CD14-positive monocyte (primary cell): ENCODE measurements around the gene LRRC25. TPM values are rescaled to one million over a fixed set of nuclear protein-coding genes. Genes with fewer than 3 reads are reported as not detected.

Experiments used
- DNase-seq, 3 donors: peaks; one replicate each; pipeline ENCODE4 v3.0.0-alpha.2; 2011 to 2022
- H2AFZ ChIP-seq: 2 replicates; pipeline ENCODE4 v1.6.0; 2012; ENCODE audit warnings: mild to moderate bottlenecking, low read depth, low read length, inconsistent platforms; ENCODE audit not compliant: insufficient read depth, poor library complexity, severe bottlenecking
- H3K27ac ChIP-seq, 2 donors: 1 replicate in 1 of 2; 2 replicates in 1 of 2; pipeline ENCODE4 v1.5.1; 2012 to 2013; ENCODE audit warnings: low read length in 2 of 2, control low read depth in 1 of 2, inconsistent platforms in 1 of 2, low read depth in 1 of 2, mild to moderate bottlenecking in 1 of 2
- H3K27me3 ChIP-seq, 2 donors: one replicate each; pipeline versions ENCODE4 v1.6.0 to v1.6.1; 2011 to 2013; ENCODE audit warnings: low read length in 2 of 2; ENCODE audit not compliant: control insufficient read depth in 2 of 2, insufficient read depth in 2 of 2
- H3K36me3 ChIP-seq, 2 donors: replicated peaks in 1 of 2; 1 replicate in 1 of 2; 2 replicates in 1 of 2; pipeline versions ENCODE4 v1.5.1 to v1.6.1; 2012 to 2013; ENCODE audit warnings: low read length in 2 of 2, control low read depth in 1 of 2, inconsistent platforms in 1 of 2, mild to moderate bottlenecking in 1 of 2; ENCODE audit not compliant: insufficient read depth in 2 of 2, control insufficient read depth in 1 of 2
- H3K4me1 ChIP-seq, 2 donors: 1 replicate in 1 of 2; 2 replicates in 1 of 2; pipeline versions ENCODE4 v1.5.1 to v1.6.1; 2012 to 2013; ENCODE audit warnings: low read length in 2 of 2, control low read depth in 1 of 2, inconsistent platforms in 1 of 2, mild to moderate bottlenecking in 1 of 2, moderate library complexity in 1 of 2; ENCODE audit not compliant: insufficient read depth in 2 of 2, control insufficient read depth in 1 of 2
- H3K4me2 ChIP-seq: replicated peaks from 2 replicates; pipeline ENCODE3; 2012; ENCODE audit warnings: low read length, moderate library complexity, mild to moderate bottlenecking; ENCODE audit not compliant: poor library complexity, severe bottlenecking; ENCODE audit errors: extremely low read depth
- H3K4me3 ChIP-seq, 3 experiments: fragments of 200-600 bp in 1 of 3; sonication (generic) in 1 of 3; replicated peaks in 1 of 3; 1 replicate in 2 of 3; 2 replicates in 1 of 3; pipeline ENCODE4 v1.5.1; 2011 to 2013; ENCODE audit warnings: low read length in 3 of 3, mild to moderate bottlenecking in 3 of 3, control low read depth in 2 of 3, low read depth in 2 of 3, inconsistent platforms in 1 of 3, moderate library complexity in 1 of 3
- H3K79me2 ChIP-seq: 2 replicates; pipeline ENCODE4 v1.6.0; 2012; ENCODE audit warnings: mild to moderate bottlenecking, control low read depth, inconsistent platforms, low read length, moderate library complexity; ENCODE audit not compliant: insufficient read depth
- H3K9ac ChIP-seq: 2 replicates; pipeline ENCODE4 v1.6.0; 2017; ENCODE audit warnings: low read length, mild to moderate bottlenecking; ENCODE audit not compliant: insufficient read depth, poor library complexity, severe bottlenecking
- H3K9me3 ChIP-seq, 2 donors: replicated peaks in 1 of 2; 1 replicate in 1 of 2; 2 replicates in 1 of 2; pipeline versions ENCODE4 v1.5.1 to v1.6.1; 2012 to 2013; ENCODE audit warnings: low read length in 2 of 2, control low read depth in 1 of 2; ENCODE audit not compliant: control insufficient read depth in 1 of 2, insufficient read depth in 1 of 2
- H4K20me1 ChIP-seq: 2 replicates; pipeline ENCODE4 v1.6.0; 2012; ENCODE audit warnings: mild to moderate bottlenecking, low read length, control low read depth, moderate library complexity; ENCODE audit not compliant: insufficient read depth
- H3K27ac Mint-ChIP-seq, 7 donors: one replicate each; pipeline ENCODE4 v1.8.0; 2020; ENCODE audit warnings: mild to moderate bottlenecking in 7 of 7, mixed read lengths in 7 of 7, moderate library complexity in 6 of 7, inconsistent platforms in 2 of 7
- H3K27me3 Mint-ChIP-seq, 3 donors: one replicate each; pipeline ENCODE4 v1.8.0; 2021 to 2022; ENCODE audit warnings: low read depth in 3 of 3, mild to moderate bottlenecking in 3 of 3, mixed read lengths in 3 of 3, moderate library complexity in 3 of 3, inconsistent platforms in 1 of 3
- H3K36me3 Mint-ChIP-seq, 2 donors: one replicate each; pipeline ENCODE4 v1.8.0; 2020; ENCODE audit warnings: mixed read lengths in 2 of 2, inconsistent platforms in 1 of 2, mild to moderate bottlenecking in 1 of 2
- H3K4me1 Mint-ChIP-seq: one replicate; pipeline ENCODE4 v1.8.0; 2020; ENCODE audit warnings: mild to moderate bottlenecking, mixed read lengths
- H3K4me3 Mint-ChIP-seq, 2 donors: one replicate each; pipeline ENCODE4 v1.8.0; 2020; ENCODE audit warnings: mild to moderate bottlenecking in 2 of 2, mixed read lengths in 2 of 2, moderate library complexity in 1 of 2
- H3K9me3 Mint-ChIP-seq, 7 donors: one replicate each; pipeline ENCODE4 v1.8.0; 2020 to 2022; ENCODE audit warnings: mixed read lengths in 7 of 7, mild to moderate bottlenecking in 6 of 7, moderate library complexity in 6 of 7, inconsistent platforms in 2 of 7
- CTCF ChIP-seq: fragments of 200-600 bp; IDR thresholded peaks from one replicate; pipeline ENCODE4 v1.8.0; 2022; ENCODE audit warnings: antibody characterized with exemption, mild to moderate bottlenecking
- WGBS: methylation state at CpG from one replicate; pipeline ENCODE4 v1.1.5; 2013; ENCODE audit warnings: missing lambda C conversion rate; ENCODE audit not compliant: insufficient coverage; 5-methylcytosine and 5-hydroxymethylcytosine counted together
- intact Hi-C, 2 donors: fragments of 100-400 bp; cut with micrococcal nuclease; formaldehyde crosslinking; loops; one replicate each; pipeline versions ENCODE4 v1.15.0 to v1.15.1; 2023
- polyA plus RNA-seq, 3 donors: library from polyadenylated mRNA; depleted of rRNA in 1 of 3; unstranded in 2 of 3; stranded (reverse) in 1 of 3; fragments of 300-500 nt in 2 of 3; fragments of >200 nt in 1 of 3; fragmentation: Illumina TruSeq in 2 of 3; gene quantifications; 1 replicate in 2 of 3; 2 replicates in 1 of 3; pipeline ENCODE4 v1.2.3, GENCODE V29; 2012 to 2021

Gene LRRC25
- polyA plus RNA-seq, 3 donors = 173 to 581 (median 416) TPM

- Histone ChIP-seq H3K9me3 (no peaks in the 10 kb centered on the region), H3K4me2 (no peak overlapping the region), H4K20me1 (peaks cover 88% of the 10 kb centered on the region), H3K36me3 (peaks cover 28% of the 10 kb centered on the region in 2 donors), H3K4me3 (no peak overlapping the region), H2AFZ (no peak overlapping the region), H3K9ac (no peak overlapping the region), H3K4me1 (peaks cover 19 to 27% of the 10 kb centered on the region in 2 donors), H3K79me2 (no peaks in the 10 kb centered on the region), H3K27me3 (peaks cover 0 to 32% of the 10 kb centered on the region in 2 donors), H3K27ac (no peak overlapping the region)
- H3K27ac Mint-ChIP-seq = peak overlapping the region in 2 of 7 donors; percentile 4 to 13
- peaks cover 19 to 47% (median 36%) of the 10 kb centered on the region in 3 donors for H3K27me3 Mint-ChIP-seq
- WGBS = 44% methylated on average over 11 of the region's 11 CpGs
- TF ChIP-seq CTCF = peak; percentile 40
- peaks cover 31% of the 10 kb centered on the region for H3K4me1 Mint-ChIP-seq
- no peak overlapping the region for H3K4me3 Mint-ChIP-seq
- peaks cover 27 to 35% of the 10 kb centered on the region in 2 donors for H3K36me3 Mint-ChIP-seq
- peak in 2 of 3 donors; percentile 41 to 47 for DNase-seq
- intact Hi-C loops = no loop called here
- H3K9me3 Mint-ChIP-seq = peaks cover 0 to 8% (median 0%) of the 10 kb centered on the region in 7 donors
These were observed 43.0 kb upstream of the LRRC25 start for GRCh38 chr19:18440415-18440877.

- Histone ChIP-seq H3K27ac (no peak overlapping the region), H3K9me3 (no peaks in the 10 kb centered on the region), H3K4me3 (no peak overlapping the region), H3K36me3 (peaks cover 22 to 23% of the 10 kb centered on the region in 2 donors), H3K4me2 (no peak overlapping the region), H3K27me3 (peaks cover 0 to 32% of the 10 kb centered on the region in 2 donors), H3K9ac (no peak overlapping the region), H3K79me2 (no peaks in the 10 kb centered on the region), H4K20me1 (peaks cover 89% of the 10 kb centered on the region), H3K4me1 (peaks cover 19 to 27% of the 10 kb centered on the region in 2 donors), H2AFZ (no peak overlapping the region)
- Mint-ChIP-seq H3K4me1 (peaks cover 31% of the 10 kb centered on the region), H3K36me3 (peaks cover 24 to 30% of the 10 kb centered on the region in 2 donors), H3K27ac (no peak overlapping the region), H3K4me3 (no peak overlapping the region), H3K27me3 (peaks cover 19 to 51% (median 36%) of the 10 kb centered on the region in 3 donors), H3K9me3 (peaks cover 0 to 8% (median 0%) of the 10 kb centered on the region in 7 donors)
- no peak for TF ChIP-seq CTCF
- intact Hi-C loops = no loop called here
- WGBS = 92% methylated on average over 4 of the region's 9 CpGs
- no peak for DNase-seq
These were observed 42.5 kb upstream of the LRRC25 start for GRCh38 chr19:18439910-18440237.
